ENCODE measurements around the gene CNNM3. TPM values are rescaled to one million over a fixed set of nuclear protein-coding genes. Genes with fewer than 3 reads are reported as not detected.
"Not testable (repeated sequence)": the region's sequence is repeated elsewhere in the genome, so short reads cannot be mapped to it uniquely, and the experiment has no call there.

Gene CNNM3
- total RNA-seq, 1 experiment from 2014 or later: 25.1 TPM

- DNase-seq: peak; percentile 79
- Mint-ChIP-seq H3K9me3 (ENCODE audit: low read depth, unreplicated experiment) (no peaks in the 10 kb centered on the region), H3K27ac (ENCODE audit: unreplicated experiment) (no peak overlapping the region), H3K27me3 (ENCODE audit: unreplicated experiment) (no peaks in the 10 kb centered on the region), H3K4me3 (ENCODE audit: low read depth, unreplicated experiment) (no peak overlapping the region), H3K36me3 (ENCODE audit: insufficient read depth, unreplicated experiment) (peaks cover 2% of the 10 kb centered on the region), H3K4me1 (ENCODE audit: low read depth, unreplicated experiment) (peaks cover 3% of the 10 kb centered on the region)
- intact Hi-C loops (cut with micrococcal nuclease; ENCODE audit: unreplicated experiment): loop anchor here (2.0 kb wide), 1 partner anchor 38 kb away; no protein-coding TSS in a partner anchor
- no TSS peak for BruUV-seq (replicated peaks)
- CTCF ChIA-PET: interaction anchor here (0.6 to 1.5 kb wide), 6 partner anchors 38 to 311 kb away, joined by 3 to 6 read pairs (median 4); partner anchors contain the start of genes ANKRD36 and CNNM4
- TF ChIP-seq CTCF (IDR thresholded peaks at IDR 0.05; ENCODE audit: unreplicated experiment): peak; percentile 80
These were observed 14.9 kb upstream of the CNNM3 start for GRCh38 chr2:96801005-96801785.

GRCh38 chr2:96801786-96802595, 14.1 kb upstream of the CNNM3 start:
- DNase-seq: no peak
- Mint-ChIP-seq H3K9me3 (ENCODE audit: low read depth, unreplicated experiment) (no peaks in the 10 kb centered on the region), H3K27me3 (ENCODE audit: unreplicated experiment) (no peaks in the 10 kb centered on the region), H3K27ac (ENCODE audit: unreplicated experiment) (no peak overlapping the region), H3K4me3 (ENCODE audit: low read depth, unreplicated experiment) (no peak overlapping the region), H3K36me3 (ENCODE audit: insufficient read depth, unreplicated experiment) (peaks cover 6% of the 10 kb centered on the region), H3K4me1 (ENCODE audit: low read depth, unreplicated experiment) (peaks cover 9% of the 10 kb centered on the region)
- BruUV-seq (replicated peaks): no TSS peak
- CTCF ChIA-PET: interaction anchor here (1.1 kb wide), 1 partner anchor 252 kb away, joined by 3 read pairs; no protein-coding TSS in a partner anchor
- intact Hi-C loops (cut with micrococcal nuclease; ENCODE audit: unreplicated experiment): loop anchor here (2.0 kb wide), 1 partner anchor 39 kb away; no protein-coding TSS in a partner anchor
- TF ChIP-seq CTCF (IDR thresholded peaks at IDR 0.05; ENCODE audit: unreplicated experiment): no peak

GRCh38 chr2:96802721-96803120, 13.3 kb upstream of the CNNM3 start:
- CTCF ChIA-PET: interaction anchor here (1.1 kb wide), 1 partner anchor 252 kb away, joined by 3 read pairs; no protein-coding TSS in a partner anchor
- TF ChIP-seq CTCF (IDR thresholded peaks at IDR 0.05; ENCODE audit: unreplicated experiment): no peak
- intact Hi-C loops (cut with micrococcal nuclease; ENCODE audit: unreplicated experiment): no loop called here
- no peak for DNase-seq
- no peaks in the 10 kb centered on the region for H3K9me3 Mint-ChIP-seq (ENCODE audit: low read depth, unreplicated experiment)
- H3K4me3 Mint-ChIP-seq (ENCODE audit: low read depth, unreplicated experiment): no peak overlapping the region
- no peak overlapping the region for H3K27ac Mint-ChIP-seq (ENCODE audit: unreplicated experiment)
- BruUV-seq (replicated peaks): no TSS peak
- peaks cover 9% of the 10 kb centered on the region for H3K4me1 Mint-ChIP-seq (ENCODE audit: low read depth, unreplicated experiment)
- peaks cover 6% of the 10 kb centered on the region for H3K36me3 Mint-ChIP-seq (ENCODE audit: insufficient read depth, unreplicated experiment)
- H3K27me3 Mint-ChIP-seq (ENCODE audit: unreplicated experiment): no peaks in the 10 kb centered on the region

GRCh38 chr2:96804986-96805385, 11.1 kb upstream of the CNNM3 start:
- Mint-ChIP-seq H3K4me3 (ENCODE audit: low read depth, unreplicated experiment) (no peak overlapping the region), H3K27ac (ENCODE audit: unreplicated experiment) (no peak overlapping the region), H3K4me1 (ENCODE audit: low read depth, unreplicated experiment) (peaks cover 9% of the 10 kb centered on the region), H3K9me3 (ENCODE audit: low read depth, unreplicated experiment) (no peaks in the 10 kb centered on the region), H3K27me3 (ENCODE audit: unreplicated experiment) (no peaks in the 10 kb centered on the region), H3K36me3 (ENCODE audit: insufficient read depth, unreplicated experiment) (peaks cover 9% of the 10 kb centered on the region)
- no peak for TF ChIP-seq CTCF (IDR thresholded peaks at IDR 0.05; ENCODE audit: unreplicated experiment)
- BruUV-seq (replicated peaks): no TSS peak
- no peak for DNase-seq
- CTCF ChIA-PET: no interaction called here
- intact Hi-C loops (cut with micrococcal nuclease; ENCODE audit: unreplicated experiment): no loop called here

GRCh38 chr2:96805946-96806345, 10.1 kb upstream of the CNNM3 start:
- BruUV-seq (replicated peaks); H3K4me3 Mint-ChIP-seq (ENCODE audit: low read depth, unreplicated experiment); H3K4me1 Mint-ChIP-seq (ENCODE audit: low read depth, unreplicated experiment); CTCF ChIA-PET; H3K36me3 Mint-ChIP-seq (ENCODE audit: insufficient read depth, unreplicated experiment); DNase-seq; H3K27me3 Mint-ChIP-seq (ENCODE audit: unreplicated experiment); H3K27ac Mint-ChIP-seq (ENCODE audit: unreplicated experiment); H3K9me3 Mint-ChIP-seq (ENCODE audit: low read depth, unreplicated experiment); intact Hi-C loops (cut with micrococcal nuclease; ENCODE audit: unreplicated experiment): not testable (repeated sequence)

Data from Calu3 (cell line).